ENCODE results near the gene DENND4C.

GRCh38 chr9:19310246-19310645 lies 79.8 kb downstream of the DENND4C start:
- no peak for TF ChIP-seq CTCF (conservative IDR thresholded peaks at IDR 0.05; ENCODE audit: low read length)
- TF ChIP-seq EZH2phosphoT487 (IDR thresholded peaks at IDR 0.05; ENCODE audit: borderline replicate concordance, low read depth, low read length), result no peak
